Kidney (tissue), 14 donors: Measurements from ENCODE around the gene WDR48. TPM values are rescaled to one million over a fixed set of nuclear protein-coding genes. Genes with fewer than 3 reads are reported as not detected.

ENCODE experiments used
- DNase-seq, 5 donors: peaks; one replicate each; pipeline ENCODE4 v3.0.0-alpha.2; 2013 to 2020
- FAIRE-seq: peaks from 2 replicates; lab custom pipeline; 2012; peaks lifted over from hg19 to GRCh38; lab: Jason Lieb, UNC
- H3K27ac ChIP-seq, 2 donors: one replicate each; pipeline ENCODE4 v1.7.0; 2013; ENCODE audit warnings: low read depth in 2 of 2, low read length in 2 of 2, inconsistent platforms in 1 of 2
- H3K27me3 ChIP-seq: one replicate; pipeline ENCODE4 v1.7.1; 2013; ENCODE audit warnings: low read length, inconsistent platforms; ENCODE audit not compliant: control insufficient read depth, insufficient read depth
- H3K36me3 ChIP-seq, 3 donors: one replicate each; pipeline versions ENCODE4 v1.7.0 to v1.7.1; 2013; ENCODE audit warnings: low read length in 3 of 3, control low read depth in 1 of 3, inconsistent platforms in 1 of 3; ENCODE audit not compliant: insufficient read depth in 3 of 3, control insufficient read depth in 2 of 3
- H3K4me1 ChIP-seq, 3 donors: one replicate each; pipeline versions ENCODE4 v1.7.0 to v1.7.1; 2013; ENCODE audit warnings: low read length in 3 of 3, inconsistent platforms in 1 of 3, low read depth in 1 of 3; ENCODE audit not compliant: control insufficient read depth in 2 of 3, insufficient read depth in 2 of 3
- H3K4me3 ChIP-seq, 3 donors: one replicate each; pipeline versions ENCODE4 v1.7.0 to v1.8.1; 2013; ENCODE audit warnings: low read length in 3 of 3, control low read depth in 1 of 3, inconsistent platforms in 1 of 3
- H3K9ac ChIP-seq, 3 donors: one replicate each; pipeline versions ENCODE4 v1.7.0 to v1.7.1; 2013; ENCODE audit warnings: low read length in 3 of 3, control low read depth in 1 of 3, inconsistent platforms in 1 of 3
- H3K9me3 ChIP-seq, 3 donors: one replicate each; pipeline versions ENCODE4 v1.7.0 to v1.7.1; 2013; ENCODE audit warnings: low read length in 3 of 3, control low read depth in 1 of 3, inconsistent platforms in 1 of 3; ENCODE audit not compliant: control insufficient read depth in 2 of 3, insufficient read depth in 1 of 3
- intact Hi-C: fragments of 100-400 bp; cut with DNase I; formaldehyde crosslinking; loops from one replicate; pipeline ENCODE4 v1.11.1; 2022
- polyA plus RNA-seq: library from polyadenylated mRNA; stranded (reverse); fragments of 350-450 nt; fragmentation: Illumina TruSeq; extraction: RNeasy Lipid Tissue Mini Kit (QIAGEN cat#74804); gene quantifications from one replicate; pipeline ENCODE4 v1.2.3, GENCODE V29; 2014; ENCODE audit warnings: low read depth, low replicate concordance; ENCODE audit not compliant: insufficient read depth
- total RNA-seq: library from RNA; stranded (reverse); fragmentation: NEBNext Ultra II Directional; extraction: Animal tissue kit (Norgen Biotek cat#: 25700); gene quantifications from one replicate; pipeline ENCODE4 v1.2.1, GENCODE V29; 2021
- TF ChIP-seq, protein P1 (sequence below): IDR thresholded peaks from 3 replicates; pipeline ENCODE4 v1.5.1; 2012; ENCODE audit warnings: mild to moderate bottlenecking, moderate library complexity, borderline replicate concordance; ENCODE audit not compliant: insufficient read depth; ENCODE audit errors: extremely low read depth
- donor health status: control.
- donor health status: control.
- donor health status: control.
- donor health status: control.
- donor health status: control.
- donor health status: DM: yes; HTN: yes; CAD: no.
- donor health status: Normal renal cell carcinoma (clear cell type).

The WDR48 gene
- total and polyA plus RNA-seq, 2 donors from 2014 or later, result 21.0 to 48.3 TPM

DNA sequence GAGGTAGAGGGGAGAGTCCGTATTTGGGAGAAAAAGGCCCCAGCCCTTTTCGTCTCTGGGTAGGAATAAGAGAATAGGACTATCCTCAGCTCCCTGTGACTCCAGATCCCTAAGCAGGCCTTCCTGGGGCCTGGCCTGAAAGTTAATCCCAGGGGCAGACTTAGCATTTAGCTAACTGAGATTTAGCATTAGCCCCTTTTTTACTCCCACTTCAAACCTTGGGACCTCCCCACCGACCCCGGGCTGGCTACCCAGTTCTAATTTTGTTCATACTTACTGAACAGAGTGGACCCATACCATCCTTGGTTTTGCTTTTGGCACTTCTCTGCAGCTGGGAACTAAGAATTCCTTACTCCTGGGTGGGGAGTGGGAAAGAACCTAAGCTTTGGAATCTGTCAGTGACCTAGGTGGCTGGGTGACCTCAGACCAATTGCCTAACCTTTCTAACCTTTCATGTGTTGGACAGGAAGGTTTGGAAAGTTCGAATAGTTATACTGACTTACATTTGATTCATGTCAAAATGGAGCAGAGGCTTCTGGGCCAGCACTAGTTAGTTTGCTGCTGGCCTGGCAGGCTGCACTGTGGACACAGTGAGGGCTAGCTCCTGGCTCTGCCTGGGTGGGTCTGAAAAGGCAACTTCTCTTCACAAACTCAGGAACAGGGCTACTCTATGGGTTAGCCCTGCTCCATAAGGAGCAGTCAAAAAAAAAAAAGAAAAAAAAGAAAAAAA lies 67.3 kb downstream of the WDR48 start:
- intact Hi-C loops, result no loop called here
- Histone ChIP-seq H3K27ac (no peak overlapping the region), H3K9me3 (no peaks in the 10 kb centered on the region), H3K36me3 (peaks cover 0 to 11% (median 0%) of the 10 kb centered on the region in 3 donors), H3K4me3 (no peak overlapping the region), H3K9ac (no peak overlapping the region), H3K4me1 (no peaks in the 10 kb centered on the region), H3K27me3 (no peaks in the 10 kb centered on the region)
- FAIRE-seq, result no peak
- TF ChIP-seq, protein P1, sequence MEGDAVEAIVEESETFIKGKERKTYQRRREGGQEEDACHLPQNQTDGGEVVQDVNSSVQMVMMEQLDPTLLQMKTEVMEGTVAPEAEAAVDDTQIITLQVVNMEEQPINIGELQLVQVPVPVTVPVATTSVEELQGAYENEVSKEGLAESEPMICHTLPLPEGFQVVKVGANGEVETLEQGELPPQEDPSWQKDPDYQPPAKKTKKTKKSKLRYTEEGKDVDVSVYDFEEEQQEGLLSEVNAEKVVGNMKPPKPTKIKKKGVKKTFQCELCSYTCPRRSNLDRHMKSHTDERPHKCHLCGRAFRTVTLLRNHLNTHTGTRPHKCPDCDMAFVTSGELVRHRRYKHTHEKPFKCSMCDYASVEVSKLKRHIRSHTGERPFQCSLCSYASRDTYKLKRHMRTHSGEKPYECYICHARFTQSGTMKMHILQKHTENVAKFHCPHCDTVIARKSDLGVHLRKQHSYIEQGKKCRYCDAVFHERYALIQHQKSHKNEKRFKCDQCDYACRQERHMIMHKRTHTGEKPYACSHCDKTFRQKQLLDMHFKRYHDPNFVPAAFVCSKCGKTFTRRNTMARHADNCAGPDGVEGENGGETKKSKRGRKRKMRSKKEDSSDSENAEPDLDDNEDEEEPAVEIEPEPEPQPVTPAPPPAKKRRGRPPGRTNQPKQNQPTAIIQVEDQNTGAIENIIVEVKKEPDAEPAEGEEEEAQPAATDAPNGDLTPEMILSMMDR, result no peak
- DNase-seq, result no peak

DNA sequence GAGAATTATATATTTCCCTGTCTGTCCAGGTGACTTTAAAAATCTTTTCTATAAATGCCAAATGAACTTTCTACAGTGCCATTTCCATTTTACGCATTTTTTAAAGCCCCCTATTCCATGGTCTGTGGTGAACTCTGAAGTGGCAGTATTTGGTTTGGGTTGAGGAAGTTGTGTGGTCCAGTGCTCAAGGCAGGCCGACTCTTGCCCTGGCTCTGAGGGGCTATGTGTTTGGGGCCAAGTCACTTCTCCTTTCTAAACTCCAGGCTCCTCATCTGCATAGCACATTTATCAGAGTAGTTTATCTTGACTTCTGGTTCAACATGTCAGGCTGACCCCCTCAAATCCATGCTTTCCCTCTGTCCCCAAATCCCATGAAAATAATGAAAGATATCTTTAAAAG lies 69.8 kb downstream of the WDR48 start:
- Histone ChIP-seq H3K9ac (no peak overlapping the region), H3K4me1 (peaks cover 0 to 3% (median 0%) of the 10 kb centered on the region in 3 donors), H3K27me3 (no peaks in the 10 kb centered on the region), H3K27ac (no peak overlapping the region), H3K4me3 (no peak overlapping the region), H3K36me3 (peaks cover 0 to 11% (median 0%) of the 10 kb centered on the region in 3 donors), H3K9me3 (no peaks in the 10 kb centered on the region)
- no peak for FAIRE-seq
- intact Hi-C loops, result no loop called here
- TF ChIP-seq, protein P1, result no peak
- DNase-seq, result no peak

DNA sequence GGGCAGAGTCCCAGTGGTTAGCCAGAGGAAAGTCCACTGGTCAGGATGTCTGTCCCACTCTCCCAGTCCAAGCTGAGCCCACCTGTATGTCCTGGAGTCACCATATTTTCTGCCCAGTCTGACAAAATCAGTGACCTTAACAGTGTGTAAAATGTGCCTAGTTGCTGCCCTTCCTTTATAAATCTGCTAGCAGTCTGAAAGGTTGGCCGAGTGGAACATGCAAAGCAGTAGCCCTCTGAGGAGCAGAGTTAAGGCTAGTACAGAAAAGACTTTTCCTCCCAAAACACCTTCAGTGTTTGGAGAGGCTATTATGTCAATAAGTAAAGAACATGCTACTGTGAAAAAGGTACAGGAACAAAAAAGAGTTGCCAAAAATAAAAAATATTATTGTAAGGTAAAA lies 71.0 kb downstream of the WDR48 start:
- Histone ChIP-seq H3K27ac (no peak overlapping the region), H3K9ac (no peak overlapping the region), H3K4me1 (peaks cover 0 to 4% (median 0%) of the 10 kb centered on the region in 3 donors), H3K9me3 (no peaks in the 10 kb centered on the region), H3K4me3 (no peak overlapping the region), H3K36me3 (peaks cover 0 to 11% (median 0%) of the 10 kb centered on the region in 3 donors), H3K27me3 (no peaks in the 10 kb centered on the region)
- FAIRE-seq (no peak), DNase-seq (peak in 1 of 5 donors; percentile 8)
- intact Hi-C loops, result no loop called here
- TF ChIP-seq, protein P1, result no peak
